GM19043 (cell line): ENCODE data around the gene TERF2IP.

Experiments used
- ATAC-seq: cut with Tn5 transposase; IDR thresholded peaks from one replicate; pipeline ENCODE4 v1.9.1; 2021; ENCODE audit warnings: low read depth; ENCODE audit not compliant: unreplicated experiment

TERF2IP gene

GRCh38 chr16:75635036-75635435, 12.5 kb upstream of the TERF2IP start:
- ATAC-seq = no peak

DNA sequence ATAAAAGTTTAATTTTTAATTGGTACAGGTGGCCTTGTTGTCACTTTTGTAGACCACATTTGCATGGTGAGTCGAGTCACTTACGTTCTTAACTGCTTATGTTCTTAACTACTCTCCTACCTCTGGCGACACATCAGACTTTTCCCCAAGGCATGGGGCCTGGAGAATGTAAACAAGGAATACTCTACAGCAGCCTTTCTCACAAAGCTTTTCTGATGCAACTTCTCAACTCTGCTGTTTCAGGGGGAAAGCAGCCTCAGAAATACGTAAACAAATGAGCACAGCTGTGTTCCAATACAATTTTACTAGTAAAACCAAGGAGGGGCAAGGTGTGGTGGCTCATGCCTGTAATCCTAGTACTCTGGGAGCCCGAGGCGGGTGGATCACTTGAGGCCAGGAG, 7.0 kb upstream of the TERF2IP start:
- ATAC-seq = no peak

- ATAC-seq = no peak
Measured at GRCh38 chr16:75644240-75645012, 3.1 kb upstream of the TERF2IP start.

- peak; percentile 6 for ATAC-seq
Measured at GRCh38 chr16:75647112-75647491, 471 bp upstream of the TERF2IP start.

DNA sequence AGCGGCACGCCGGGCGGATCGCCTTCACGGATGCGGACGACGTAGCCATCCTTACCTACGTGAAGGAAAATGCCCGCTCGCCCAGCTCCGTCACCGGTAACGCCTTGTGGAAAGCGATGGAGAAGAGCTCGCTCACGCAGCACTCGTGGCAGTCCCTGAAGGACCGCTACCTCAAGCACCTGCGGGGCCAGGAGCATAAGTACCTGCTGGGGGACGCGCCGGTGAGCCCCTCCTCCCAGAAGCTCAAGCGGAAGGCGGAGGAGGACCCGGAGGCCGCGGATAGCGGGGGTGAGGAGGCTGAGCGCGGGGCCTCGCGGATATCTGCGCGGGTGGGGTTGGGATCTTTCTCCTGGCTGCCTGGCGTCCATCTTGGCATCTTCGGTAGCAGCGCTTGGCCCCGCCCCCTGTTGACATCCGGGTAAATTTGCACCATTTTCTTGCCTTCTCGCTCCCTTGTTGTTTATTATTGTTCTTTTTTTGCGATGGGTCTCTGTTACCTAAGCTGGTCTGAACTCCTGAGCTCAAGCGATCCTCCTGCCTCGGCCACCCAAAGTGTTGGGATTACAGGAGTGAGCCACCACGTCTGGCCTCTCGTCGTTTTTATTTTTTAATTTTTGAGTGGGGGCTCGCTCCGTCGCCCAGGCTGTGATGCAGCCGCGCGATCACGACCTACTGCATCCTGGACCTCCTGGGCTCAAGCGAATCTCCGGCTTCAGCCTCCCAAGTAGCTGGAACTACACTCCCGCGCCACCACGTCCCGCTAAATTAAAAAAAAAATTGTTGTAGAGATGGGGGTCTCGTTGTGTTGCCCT, 898 bp downstream of the TERF2IP start:
- peak; percentile 35 for ATAC-seq

DNA sequence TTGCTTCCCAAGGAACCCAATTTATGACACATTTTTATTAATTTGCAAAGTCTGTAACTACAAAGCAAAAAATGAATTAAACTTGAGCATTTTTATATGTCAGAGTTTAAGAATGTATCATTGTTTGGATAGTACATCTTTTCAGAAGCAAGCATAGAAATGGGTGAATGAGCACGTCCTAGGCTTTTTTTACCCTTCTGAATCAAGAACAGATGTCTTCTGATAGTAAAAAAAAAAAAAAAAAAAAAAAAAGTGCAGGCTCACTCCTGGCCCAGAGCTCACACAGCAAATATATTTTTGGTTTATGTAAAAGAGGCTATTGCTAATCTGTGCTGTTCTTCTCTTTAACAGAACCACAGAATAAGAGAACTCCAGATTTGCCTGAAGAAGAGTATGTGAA, 6.3 kb downstream of the TERF2IP start:
- no peak for ATAC-seq

DNA sequence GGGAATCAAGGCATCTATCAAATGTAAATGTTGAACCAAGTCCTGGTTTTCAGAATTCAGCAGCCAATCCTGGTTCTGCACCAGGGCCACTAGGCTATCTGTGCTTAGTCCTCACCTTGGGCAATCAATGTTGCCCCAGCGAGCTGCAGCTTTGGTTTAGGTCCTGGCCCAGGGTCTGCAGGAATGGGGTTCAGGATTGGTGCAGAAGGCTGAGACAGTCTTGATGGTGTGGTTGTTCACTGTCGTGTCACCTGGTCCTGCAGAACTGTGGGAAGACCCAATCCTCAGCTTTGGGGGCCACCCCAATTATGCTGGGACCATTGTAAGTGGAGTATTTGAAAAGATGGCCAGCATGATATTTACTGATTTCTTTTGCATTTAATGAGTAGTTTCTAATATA, 10.6 kb downstream of the TERF2IP start:
- no peak for ATAC-seq

- ATAC-seq = no peak
Measured at GRCh38 chr16:75660321-75660720, 12.7 kb downstream of the TERF2IP start.

DNA sequence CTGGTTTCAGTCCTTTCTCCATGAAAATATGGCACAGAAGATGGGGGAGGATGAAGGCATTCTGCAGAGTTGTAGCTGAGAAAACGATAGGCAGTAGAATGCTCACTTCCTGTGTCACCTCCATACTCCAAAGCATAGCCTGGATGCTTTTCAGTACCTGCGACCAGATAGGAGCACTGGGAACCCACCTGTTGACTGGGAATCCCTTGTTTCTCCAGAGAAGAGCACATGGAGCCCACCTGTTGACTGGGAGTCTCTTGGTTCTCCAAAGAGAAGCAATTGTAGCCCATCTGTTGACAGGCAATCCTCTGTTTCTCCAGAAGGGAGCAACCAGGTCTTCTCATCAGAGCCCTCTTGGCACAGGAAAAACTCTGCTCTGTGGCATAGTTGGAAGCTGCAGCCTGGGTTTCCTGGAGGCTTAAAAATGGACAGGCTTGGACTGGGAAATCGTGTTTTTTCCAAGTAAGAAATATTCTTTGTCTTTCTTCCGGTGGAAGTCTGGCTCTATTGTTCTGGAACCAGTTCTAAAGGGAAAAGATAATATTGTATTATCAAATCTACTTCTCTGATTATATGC, 13.2 kb downstream of the TERF2IP start:
- ATAC-seq = no peak

- no peak for ATAC-seq
Measured at GRCh38 chr16:75667503-75667902, 19.9 kb downstream of the TERF2IP start.

DNA sequence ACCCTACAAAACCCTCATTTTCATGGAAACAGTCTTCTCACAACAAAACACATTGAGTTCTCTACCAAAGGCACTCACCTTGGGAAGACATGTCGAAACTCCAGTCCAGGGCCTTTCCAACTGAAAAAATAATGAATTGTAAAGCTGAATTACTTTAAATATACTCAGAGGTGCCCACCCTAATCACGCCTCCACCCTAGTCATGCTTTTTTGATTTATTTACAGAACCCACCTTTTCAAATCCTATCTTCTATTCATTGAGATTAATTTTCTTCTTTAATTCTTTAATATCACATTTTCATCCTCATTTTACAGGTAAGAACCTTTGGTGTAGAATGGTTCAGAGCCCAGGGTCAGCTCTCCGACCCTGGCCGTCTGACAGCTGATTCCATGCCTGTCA, 29.3 kb downstream of the TERF2IP start, which contains the start of gene CPHXL2:
Gene CPHXL2, minus strand, starts transcription at position 101 of the 400 bp plus-strand sequence. Its CDS starts 10 bp downstream, at position 91.
- ATAC-seq = no peak

DNA sequence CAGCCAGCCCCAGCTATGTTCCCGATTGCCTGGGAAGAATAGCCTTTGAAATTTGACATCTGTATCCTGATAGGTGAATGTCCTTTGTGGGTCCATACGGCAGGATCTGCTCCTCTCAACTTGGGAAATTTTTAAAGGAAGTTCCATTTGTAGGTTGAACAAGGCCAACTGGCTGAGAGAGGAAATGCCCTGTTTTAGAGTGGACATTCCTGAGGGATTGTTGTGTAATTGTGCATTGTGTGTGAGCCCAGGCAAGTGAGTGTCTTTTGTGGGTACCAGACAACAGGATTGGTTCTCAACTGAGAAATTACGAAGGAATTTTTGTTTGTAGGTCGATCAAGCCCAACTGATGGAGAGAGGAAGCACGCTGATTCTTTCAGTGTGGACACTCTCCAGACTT, 31.8 kb downstream of the TERF2IP start:
- ATAC-seq = no peak

- no peak for ATAC-seq
Measured at GRCh38 chr16:75682308-75682707, 34.7 kb downstream of the TERF2IP start.

DNA sequence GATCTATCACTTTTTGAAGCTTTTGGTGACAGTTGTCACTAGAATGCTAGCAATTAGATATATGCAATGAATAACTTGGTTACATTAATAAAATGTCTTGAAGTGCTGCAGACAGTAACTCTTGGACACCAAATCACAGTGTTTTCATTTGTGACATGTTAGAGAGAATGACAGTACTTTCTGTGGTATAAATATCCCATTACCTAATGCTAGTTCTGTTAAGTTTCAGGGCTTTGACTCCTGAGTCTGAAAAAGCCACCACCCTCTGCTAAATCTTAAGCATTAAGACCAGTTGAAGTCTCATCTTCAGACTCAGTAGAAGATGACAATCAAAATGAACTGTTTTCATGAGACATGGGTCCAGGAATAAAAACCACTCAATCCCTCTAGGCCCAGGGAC, 39.8 kb downstream of the TERF2IP start:
- ATAC-seq = no peak

DNA sequence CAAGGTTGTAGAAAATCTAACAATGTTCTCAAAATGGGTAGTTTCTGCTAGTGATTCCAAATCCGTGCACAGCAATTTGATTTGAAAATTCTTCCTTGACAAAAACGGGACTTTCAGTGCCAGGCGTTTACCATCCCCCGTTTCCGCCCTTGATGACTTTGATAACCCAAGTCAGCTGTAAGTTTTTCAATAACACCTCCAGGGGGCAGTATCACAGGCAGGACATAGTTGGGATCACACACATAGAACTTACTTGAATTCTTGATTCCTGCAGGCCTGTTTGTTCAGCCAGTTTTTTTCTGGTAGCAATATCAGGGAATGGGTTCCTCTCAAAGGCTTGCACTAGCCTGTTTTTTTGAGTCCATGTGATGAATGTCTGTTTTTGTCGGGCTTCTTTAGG, 48.1 kb downstream of the TERF2IP start:
- ATAC-seq = no peak

GRCh38 chr16:75697571-75697970, 50.0 kb downstream of the TERF2IP start:
- ATAC-seq = no peak

DNA sequence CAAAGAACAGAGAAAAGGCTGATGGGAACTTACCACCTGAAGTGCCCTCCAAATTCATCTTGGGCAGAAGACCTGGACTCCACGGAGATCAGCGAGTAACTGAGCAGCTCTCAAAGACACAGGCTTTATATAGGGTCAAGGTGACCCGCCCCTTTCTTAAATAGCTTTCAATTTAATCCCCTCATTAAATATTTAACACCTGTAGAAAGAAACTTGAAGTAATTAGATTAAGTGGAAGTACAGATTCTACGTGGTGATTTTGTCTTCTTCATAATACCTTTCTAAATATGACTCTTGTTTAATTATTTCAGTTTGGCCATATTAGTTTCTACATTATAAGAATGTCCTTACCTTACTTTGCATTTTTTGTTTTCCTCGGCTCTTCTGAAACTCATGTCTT, 53.8 kb downstream of the TERF2IP start, which contains the start of gene DUXB:
Gene DUXB, minus strand, starts transcription at position 101 of the 400 bp plus-strand sequence. Its CDS starts 43 bp downstream, at position 58.
- ATAC-seq = no peak

DNA sequence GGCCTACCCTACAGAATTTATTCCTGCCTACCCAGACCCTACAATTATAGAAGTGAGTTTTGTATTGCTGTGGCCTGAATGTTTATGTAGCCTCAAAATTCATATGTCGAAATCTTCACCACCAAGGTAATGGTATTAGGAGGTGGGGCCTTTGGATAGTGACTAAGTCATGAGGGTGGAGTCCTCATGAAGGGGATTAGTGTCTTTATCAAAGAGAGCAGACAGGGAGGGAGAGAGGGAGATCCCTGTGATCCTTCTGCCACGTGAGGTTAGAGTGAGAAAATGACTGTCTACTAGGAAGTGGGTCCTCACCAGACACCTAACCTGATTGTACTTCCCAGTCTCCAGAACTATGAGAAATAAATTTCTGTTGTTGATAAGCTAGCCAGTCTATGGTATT, 54.7 kb downstream of the TERF2IP start:
- ATAC-seq = no peak

- no peak for ATAC-seq
Measured at GRCh38 chr16:75703306-75703705, 55.7 kb downstream of the TERF2IP start.
